ENCODE measurements around the gene PUS3.
"Not testable (repeated sequence)": the region's sequence is repeated elsewhere in the genome, so short reads cannot be mapped to it uniquely, and the experiment has no call there.

PUS3 gene

DNA sequence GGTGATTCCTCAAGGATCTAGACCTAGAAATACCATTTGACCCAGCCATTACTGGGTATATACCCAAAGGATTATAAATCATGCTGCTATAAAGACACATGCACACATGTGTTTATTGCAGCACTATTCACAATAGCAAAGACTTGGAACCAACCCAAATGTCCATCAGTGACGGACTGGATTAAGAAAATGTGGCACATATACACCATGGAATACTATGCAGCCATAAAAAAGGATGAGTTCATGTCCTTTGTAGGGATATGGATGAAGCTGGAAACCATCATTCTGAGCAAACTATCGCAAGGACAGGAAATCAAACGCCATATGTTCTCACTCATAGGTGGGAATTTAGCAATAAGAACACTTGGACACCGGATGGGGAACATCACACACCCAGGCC, 37.7 kb downstream of the PUS3 start:
- DNase-seq (ENCODE audit: low read depth) = not testable (repeated sequence)

DNA sequence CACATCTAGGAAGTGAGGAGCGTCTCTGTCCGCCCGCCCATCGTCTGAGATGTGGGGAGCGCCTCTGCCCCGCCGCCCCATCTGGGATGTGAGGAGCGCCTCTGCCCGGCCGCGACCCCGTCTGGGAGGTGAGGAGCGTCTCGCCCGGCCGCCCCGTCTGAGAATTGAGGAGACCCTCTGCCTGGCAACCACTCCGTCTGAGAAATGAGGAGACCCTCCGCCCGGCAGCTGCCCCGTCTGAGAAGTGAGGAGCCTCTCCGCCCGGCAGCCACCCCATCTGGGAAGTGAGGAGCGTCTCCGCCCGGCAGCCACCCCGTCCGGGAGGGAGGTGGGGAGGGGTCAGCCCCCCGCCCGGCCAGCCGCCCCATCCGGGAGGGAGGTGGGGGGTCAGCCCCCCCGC, 40.2 kb downstream of the PUS3 start:
- not testable (repeated sequence) for DNase-seq (ENCODE audit: low read depth)

DNA sequence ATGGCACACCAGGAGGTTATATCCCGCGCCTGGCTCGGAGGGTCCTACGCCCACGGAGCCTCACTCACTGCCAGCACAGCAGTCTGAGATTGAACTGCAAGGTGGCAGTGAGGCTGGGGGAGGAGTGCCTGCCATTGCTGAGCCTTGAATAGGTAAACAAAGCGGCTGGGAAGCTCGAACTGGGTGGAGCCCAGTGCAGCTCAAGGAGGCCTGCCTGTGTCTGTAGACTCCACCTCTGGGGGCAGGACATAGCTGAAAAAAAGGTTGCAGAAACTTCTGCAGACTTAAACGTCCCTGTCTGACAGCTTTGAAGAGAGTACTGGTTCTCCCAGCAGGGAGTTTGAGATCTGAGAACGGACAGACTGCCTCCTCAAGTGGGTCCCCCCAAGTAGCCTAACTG, 45.3 kb downstream of the PUS3 start:
- not testable (repeated sequence) for DNase-seq (ENCODE audit: low read depth)

DNA sequence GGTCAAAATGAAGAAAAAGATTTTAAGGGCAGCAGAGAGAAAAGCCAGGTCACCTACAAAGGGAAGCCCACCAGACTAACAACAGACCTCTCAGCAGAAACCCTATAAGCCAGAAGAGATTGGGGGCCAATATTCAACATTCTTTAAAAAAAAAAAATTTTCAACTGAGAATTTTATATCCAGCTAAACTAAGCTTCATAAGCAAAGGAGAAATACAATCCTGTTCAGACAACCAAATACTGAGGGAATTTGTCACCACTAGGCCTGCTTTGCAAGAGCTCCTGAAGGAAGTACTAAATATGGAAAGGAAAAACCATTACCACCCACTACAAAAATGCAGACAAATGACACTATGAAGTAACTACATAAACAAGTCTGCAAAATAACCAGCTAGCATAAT, 56.8 kb downstream of the PUS3 start:
- no peak for DNase-seq (ENCODE audit: low read depth)
